ENCODE data around the gene RNASE2.
A peak's percentile ranks its signal among the peaks of the same experiment; 100 is the strongest.
"Not testable (repeated sequence)": the region's sequence is repeated elsewhere in the genome, so short reads cannot be mapped to it uniquely, and the experiment has no call there.

RNASE2 gene

GRCh38 chr14:20982646-20983369 lies 27.5 kb downstream of the RNASE2 start:
- DNase-seq = no peak

- DNase-seq = not testable (repeated sequence)
Observed at GRCh38 chr14:20985650-20986049, 30.4 kb downstream of the RNASE2 start.

- no peak for DNase-seq
Observed at GRCh38 chr14:20986811-20987210, 31.5 kb downstream of the RNASE2 start.

- DNase-seq = no peak
Observed at GRCh38 chr14:20988717-20989470, 33.6 kb downstream of the RNASE2 start.

GRCh38 chr14:20989471-20989786 lies 34.1 kb downstream of the RNASE2 start:
- DNase-seq = no peak

GRCh38 chr14:20989787-20990600 lies 34.7 kb downstream of the RNASE2 start, which contains the start of gene METTL17:
TSS of gene METTL17 (plus strand) at chr14:20989980. CDS start at chr14:20990003, 23 bp downstream.
- DNase-seq = peak; percentile 92

GRCh38 chr14:20996521-20996920 lies 41.2 kb downstream of the RNASE2 start:
- DNase-seq = no peak

- no peak for DNase-seq
Observed at GRCh38 chr14:20997115-20997514, 41.8 kb downstream of the RNASE2 start.

GRCh38 chr14:20997564-20997963 lies 42.3 kb downstream of the RNASE2 start:
- DNase-seq = no peak

- no peak for DNase-seq
Observed at GRCh38 chr14:20998139-20998538, 42.9 kb downstream of the RNASE2 start.

GRCh38 chr14:20998674-20999366 lies 43.5 kb downstream of the RNASE2 start, which contains the start of gene SLC39A2:
TSS of gene SLC39A2 (plus strand) at chr14:20999293. CDS start at chr14:20999447, 154 bp downstream.
- DNase-seq = no peak

GRCh38 chr14:20999591-20999990 lies 44.3 kb downstream of the RNASE2 start:
- no peak for DNase-seq

GRCh38 chr14:21001218-21001617 lies 45.9 kb downstream of the RNASE2 start:
- no peak for DNase-seq

- no peak for DNase-seq
Observed at GRCh38 chr14:21003788-21004346, 48.6 kb downstream of the RNASE2 start.

Measured in CD4-positive, alpha-beta T cell treated with Interleukin-17A for 1 hour (primary cell).